Fibroblast of lung (primary cell): ENCODE measurements around the gene FBXO47. TPM values are rescaled to one million over a fixed set of nuclear protein-coding genes. Genes with fewer than 3 reads are reported as not detected.
"Not testable (repeated sequence)": the region's sequence is repeated elsewhere in the genome, so short reads cannot be mapped to it uniquely, and the experiment has no call there.

Experiments
- DNase-seq, 2 donors: peaks; one replicate each; pipeline versions ENCODE4 v3.0.0 to v3.0.0-alpha.2; 2010; ENCODE audit warnings: low read depth in 2 of 2
- H2AFZ ChIP-seq: 2 replicates; pipeline ENCODE4 v1.5.1; 2012; ENCODE audit warnings: low read length, control low read depth, inconsistent platforms
- H3K27ac ChIP-seq: 2 replicates; pipeline ENCODE4 v1.5.1; 2011; ENCODE audit warnings: low read length, control low read depth; ENCODE audit not compliant: insufficient read depth
- H3K27me3 ChIP-seq: 2 replicates; pipeline ENCODE4 v1.5.1; 2011; ENCODE audit warnings: mild to moderate bottlenecking, low read length; ENCODE audit not compliant: control insufficient read depth, insufficient read depth
- H3K36me3 ChIP-seq: 2 replicates; pipeline ENCODE4 v1.5.1; 2011; ENCODE audit warnings: low read length; ENCODE audit not compliant: control insufficient read depth, insufficient read depth
- H3K4me1 ChIP-seq: 2 replicates; pipeline ENCODE4 v1.5.1; 2011; ENCODE audit warnings: low read length; ENCODE audit not compliant: control insufficient read depth, insufficient read depth; ENCODE audit errors: extremely low read depth
- H3K4me2 ChIP-seq: 2 replicates; pipeline ENCODE4 v1.5.1; 2011; ENCODE audit warnings: low read length, control low read depth; ENCODE audit not compliant: insufficient read depth; ENCODE audit errors: extremely low read depth
- H3K4me3 ChIP-seq, 4 experiments: fragments of 200-600 bp in 1 of 4; sonication (generic) in 1 of 4; replicated peaks in 1 of 4; 2 replicates each; pipeline ENCODE4 v1.5.1; 2011 to 2016; ENCODE audit warnings: low read length in 4 of 4, low read depth in 3 of 4, mild to moderate bottlenecking in 3 of 4, control low read depth in 2 of 4, inconsistent platforms in 1 of 4, mixed read lengths in 1 of 4; ENCODE audit not compliant: insufficient read depth in 1 of 4; ENCODE audit errors: control extremely low read depth in 1 of 4
- H3K79me2 ChIP-seq: 2 replicates; pipeline ENCODE4 v1.5.1; 2012; ENCODE audit warnings: mild to moderate bottlenecking, low read length, inconsistent platforms; ENCODE audit not compliant: control insufficient read depth, insufficient read depth
- H3K9ac ChIP-seq: 2 replicates; pipeline ENCODE4 v1.5.1; 2011; ENCODE audit warnings: mild to moderate bottlenecking, low read length, control low read depth; ENCODE audit not compliant: insufficient read depth
- H3K9me3 ChIP-seq: 2 replicates; pipeline ENCODE4 v1.5.1; 2012; ENCODE audit warnings: low read depth, low read length; ENCODE audit not compliant: control insufficient read depth, insufficient read depth
- H4K20me1 ChIP-seq: 2 replicates; pipeline ENCODE4 v1.5.1; 2011; ENCODE audit warnings: low read length; ENCODE audit not compliant: control insufficient read depth, insufficient read depth; ENCODE audit errors: extremely low read depth
- EZH2 ChIP-seq: IDR thresholded peaks from 2 replicates; pipeline ENCODE4 v1.5.1; 2012; ENCODE audit warnings: low read length, control low read depth, mild to moderate bottlenecking; ENCODE audit errors: missing control alignments
- polyA plus RNA-seq, 2 donors: library from polyadenylated mRNA; depleted of rRNA in 1 of 2; stranded (reverse) in 1 of 2; unstranded in 1 of 2; fragments of >200 nt; gene quantifications; 2 replicates each; pipeline ENCODE4 v1.2.1, GENCODE V29; 2011 to 2012; ENCODE audit warnings: missing spikeins in 1 of 2
- total RNA-seq: library from RNA; depleted of rRNA; stranded (reverse); fragments of >200 nt; gene quantifications from 2 replicates; pipeline ENCODE4 v1.2.1, GENCODE V29; 2014
- TF ChIP-seq, protein P1 (sequence below), 2 donors: IDR thresholded peaks in 1 of 2; conservative IDR thresholded peaks in 1 of 2; 1 replicate in 1 of 2; 2 replicates in 1 of 2; pipeline ENCODE4 v1.5.1; 2011 to 2012; ENCODE audit warnings: low read length in 2 of 2, control low read depth in 1 of 2, inconsistent platforms in 1 of 2, low read depth in 1 of 2, mild to moderate bottlenecking in 1 of 2

FBXO47 gene
- total and polyA plus RNA-seq, 2 donors (not counting 1 experiment from before 2014, with no cell fraction given), result 0.05 to 0.17 TPM

DNA sequence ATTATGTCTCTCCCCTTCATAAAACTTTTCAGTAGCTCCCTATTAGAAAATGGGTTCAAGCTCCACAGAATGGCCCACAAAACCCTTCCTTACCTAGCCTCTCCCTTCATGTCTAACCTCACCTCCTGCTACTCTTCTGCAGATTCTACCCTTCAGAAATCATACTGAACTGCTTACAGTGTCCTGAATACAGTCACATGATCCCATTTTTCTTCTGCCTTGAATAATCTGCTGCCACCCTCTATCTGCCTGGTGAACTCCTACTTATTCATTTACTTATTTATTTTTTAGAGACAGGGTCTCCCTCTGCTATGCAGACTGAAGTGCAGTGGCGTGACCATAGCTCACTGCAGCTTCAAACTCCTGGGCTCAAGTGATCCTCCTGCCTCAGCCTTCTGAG lies 26.8 kb downstream of the FBXO47 start:
- H3K4me1 ChIP-seq, result no peaks in the 10 kb centered on the region
- H2AFZ ChIP-seq, result no peak overlapping the region
- H3K9me3 ChIP-seq, result no peaks in the 10 kb centered on the region
- no peak overlapping the region for H3K27ac ChIP-seq
- no peak for DNase-seq
- H3K9ac ChIP-seq, result no peak overlapping the region
- TF ChIP-seq EZH2, result no peak
- TF ChIP-seq, protein P1, sequence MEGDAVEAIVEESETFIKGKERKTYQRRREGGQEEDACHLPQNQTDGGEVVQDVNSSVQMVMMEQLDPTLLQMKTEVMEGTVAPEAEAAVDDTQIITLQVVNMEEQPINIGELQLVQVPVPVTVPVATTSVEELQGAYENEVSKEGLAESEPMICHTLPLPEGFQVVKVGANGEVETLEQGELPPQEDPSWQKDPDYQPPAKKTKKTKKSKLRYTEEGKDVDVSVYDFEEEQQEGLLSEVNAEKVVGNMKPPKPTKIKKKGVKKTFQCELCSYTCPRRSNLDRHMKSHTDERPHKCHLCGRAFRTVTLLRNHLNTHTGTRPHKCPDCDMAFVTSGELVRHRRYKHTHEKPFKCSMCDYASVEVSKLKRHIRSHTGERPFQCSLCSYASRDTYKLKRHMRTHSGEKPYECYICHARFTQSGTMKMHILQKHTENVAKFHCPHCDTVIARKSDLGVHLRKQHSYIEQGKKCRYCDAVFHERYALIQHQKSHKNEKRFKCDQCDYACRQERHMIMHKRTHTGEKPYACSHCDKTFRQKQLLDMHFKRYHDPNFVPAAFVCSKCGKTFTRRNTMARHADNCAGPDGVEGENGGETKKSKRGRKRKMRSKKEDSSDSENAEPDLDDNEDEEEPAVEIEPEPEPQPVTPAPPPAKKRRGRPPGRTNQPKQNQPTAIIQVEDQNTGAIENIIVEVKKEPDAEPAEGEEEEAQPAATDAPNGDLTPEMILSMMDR (conservative IDR thresholded peaks at IDR 0.05 in 1 of 2, IDR thresholded peaks at IDR 0.05 in 1 of 2; ENCODE audit: low read depth in 1 of 2, low read length in 2 of 2), result no peak
- H3K36me3 ChIP-seq, result no peaks in the 10 kb centered on the region
- no peaks in the 10 kb centered on the region for H3K79me2 ChIP-seq
- no peak overlapping the region for H3K4me2 ChIP-seq
- H3K4me3 ChIP-seq, result no peak overlapping the region
- H3K27me3 ChIP-seq, result no peaks in the 10 kb centered on the region
- no peaks in the 10 kb centered on the region for H4K20me1 ChIP-seq

DNA sequence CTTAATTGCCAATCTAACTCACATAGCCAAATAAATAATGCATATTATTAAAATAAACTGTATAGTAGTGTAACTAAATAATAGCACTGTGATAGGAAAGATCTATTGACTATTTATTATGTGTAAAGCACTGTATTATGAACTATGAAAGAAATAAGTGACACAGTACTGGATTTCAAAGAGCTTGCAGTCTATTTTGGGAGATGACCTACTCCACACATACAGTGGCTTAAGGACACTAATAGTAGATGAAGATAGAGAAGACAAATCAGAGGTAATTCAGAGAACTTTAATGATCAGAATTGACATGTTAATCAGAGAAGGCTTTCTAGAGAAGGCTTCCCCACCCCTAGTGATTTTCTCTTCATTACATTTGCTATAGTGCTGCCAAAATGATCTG lies 27.2 kb downstream of the FBXO47 start:
- Histone ChIP-seq H3K4me3 (no peak overlapping the region), H2AFZ (no peak overlapping the region), H4K20me1 (no peaks in the 10 kb centered on the region), H3K79me2 (no peaks in the 10 kb centered on the region), H3K9me3 (no peaks in the 10 kb centered on the region), H3K4me1 (no peaks in the 10 kb centered on the region), H3K27ac (no peak overlapping the region), H3K36me3 (no peaks in the 10 kb centered on the region), H3K27me3 (no peaks in the 10 kb centered on the region), H3K9ac (no peak overlapping the region), H3K4me2 (no peak overlapping the region)
- TF ChIP-seq, protein P1 (conservative IDR thresholded peaks at IDR 0.05 in 1 of 2, IDR thresholded peaks at IDR 0.05 in 1 of 2; ENCODE audit: low read depth in 1 of 2, low read length in 2 of 2), result no peak
- TF ChIP-seq EZH2, result no peak
- DNase-seq, result no peak

DNA sequence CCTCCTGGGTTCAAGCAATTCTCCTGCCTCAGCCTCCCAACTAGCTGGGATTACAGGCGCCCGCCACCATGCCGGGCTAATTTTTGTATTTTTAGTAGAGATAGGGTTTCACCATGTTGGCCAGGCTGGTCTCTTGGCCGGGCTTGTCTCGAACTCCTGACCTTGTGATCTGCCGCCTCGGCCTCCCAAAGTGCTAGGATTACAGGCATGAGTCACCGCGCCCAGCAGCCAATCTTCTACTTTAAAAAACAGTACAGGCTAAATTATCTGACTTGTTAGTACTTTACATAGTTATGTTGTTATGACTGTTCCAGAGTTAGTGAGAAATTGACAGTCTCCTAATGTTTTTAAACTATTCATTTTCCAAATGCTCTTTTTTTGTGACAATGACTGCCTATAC lies 33.2 kb downstream of the FBXO47 start:
- H4K20me1 ChIP-seq, H3K36me3 ChIP-seq, H3K4me1 ChIP-seq, H3K79me2 ChIP-seq, H3K9me3 ChIP-seq, H3K4me2 ChIP-seq, H3K9ac ChIP-seq, H3K27ac ChIP-seq, H2AFZ ChIP-seq, H3K4me3 ChIP-seq, H3K27me3 ChIP-seq: not testable (repeated sequence)
- peak; percentile 23 to 31 for DNase-seq

- H3K79me2 ChIP-seq, H3K27ac ChIP-seq, H2AFZ ChIP-seq, H3K9ac ChIP-seq, H4K20me1 ChIP-seq, H3K36me3 ChIP-seq, H3K9me3 ChIP-seq, DNase-seq, H3K4me2 ChIP-seq, H3K27me3 ChIP-seq, H3K4me1 ChIP-seq, H3K4me3 ChIP-seq: not testable (repeated sequence)
Observed at GRCh38 chr17:38930782-38931181, 36.4 kb downstream of the FBXO47 start.
